HUDEP-2 (cell line): ENCODE data around the gene ADGB.
A peak's percentile ranks its signal among the peaks of the same experiment; 100 is the strongest.
"Not testable (repeated sequence)": the region's sequence is repeated elsewhere in the genome, so short reads cannot be mapped to it uniquely, and the experiment has no call there.

Source experiments
- DNase-seq, 76 experiments: peaks; one replicate each; lab custom pipeline; 2025; ENCODE audit not compliant: unreplicated experiment in 76 of 76; lab: John Stamatoyannopoulos, UW

ADGB gene

GRCh38 chr6:146598772-146599405 lies at the start of gene ADGB:
ADGB (plus strand) TSS chr6:146598972; CDS start chr6:146599041, 69 bp downstream.
- DNase-seq, result peak in 9 of 76 experiments; percentile 3 to 21 (median 8)

GRCh38 chr6:146550911-146551310 lies 47.9 kb upstream of the ADGB start:
- DNase-seq, result no peak

GRCh38 chr6:146551545-146551944 lies 47.2 kb upstream of the ADGB start:
- no peak for DNase-seq

- DNase-seq, result no peak
Measured at GRCh38 chr6:146553377-146554135, 45.2 kb upstream of the ADGB start.

GRCh38 chr6:146560607-146561006 lies 38.2 kb upstream of the ADGB start:
- no peak for DNase-seq

GRCh38 chr6:146566661-146567060 lies 32.1 kb upstream of the ADGB start:
- not testable (repeated sequence) for DNase-seq

- DNase-seq, result not testable (repeated sequence)
Measured at GRCh38 chr6:146568619-146569018, 30.2 kb upstream of the ADGB start.

- no peak for DNase-seq
Measured at GRCh38 chr6:146574211-146574610, 24.6 kb upstream of the ADGB start.

GRCh38 chr6:146578054-146578453 lies 20.7 kb upstream of the ADGB start:
- DNase-seq, result no peak

- no peak for DNase-seq
Measured at GRCh38 chr6:146581968-146582367, 16.8 kb upstream of the ADGB start.

- no peak for DNase-seq
Measured at GRCh38 chr6:146582857-146583256, 15.9 kb upstream of the ADGB start.

- no peak for DNase-seq
Measured at GRCh38 chr6:146583966-146584365, 14.8 kb upstream of the ADGB start.

- DNase-seq, result no peak
Measured at GRCh38 chr6:146587459-146587858, 11.3 kb upstream of the ADGB start.

GRCh38 chr6:146590492-146590891 lies 8.3 kb upstream of the ADGB start:
- no peak for DNase-seq

- DNase-seq, result no peak
Measured at GRCh38 chr6:146592451-146592850, 6.3 kb upstream of the ADGB start.

GRCh38 chr6:146593986-146594385 lies 4.8 kb upstream of the ADGB start:
- DNase-seq, result no peak

GRCh38 chr6:146594495-146594894 lies 4.3 kb upstream of the ADGB start:
- DNase-seq, result no peak

GRCh38 chr6:146595972-146596731 lies 2.6 kb upstream of the ADGB start:
- DNase-seq, result no peak

- DNase-seq, result no peak
Measured at GRCh38 chr6:146601352-146601751, 2.6 kb downstream of the ADGB start.

GRCh38 chr6:146602526-146602925 lies 3.8 kb downstream of the ADGB start:
- DNase-seq, result no peak

- no peak for DNase-seq
Measured at GRCh38 chr6:146613947-146614346, 15.2 kb downstream of the ADGB start.

- DNase-seq, result no peak
Measured at GRCh38 chr6:146620655-146621054, 21.9 kb downstream of the ADGB start.
